Endothelial cell of umbilical vein (primary cell): ENCODE data around the gene EPS15. TPM values are rescaled to one million over a fixed set of nuclear protein-coding genes. Genes with fewer than 3 reads are reported as not detected.
A peak's percentile ranks its signal among the peaks of the same experiment; 100 is the strongest.

Experiments
- BruUV-seq: library from RNA; stranded (reverse); fragments of 400-500 nt; replicated peaks from 2 replicates; lab custom pipeline; 2021; lab: Mats Ljungman, UMichigan
- CTCF ChIA-PET: fragments of 300-600, 350-600 bp; sonication (Branson Sonifier 250); formaldehyde crosslinking; loops from one replicate; lab custom pipeline; 2021; ENCODE audit warnings: antibody characterized with exemption, inconsistent platforms; lab: Charles Lee
- POLR2A ChIA-PET: fragments of 300-600, 350-600 bp; sonication (Branson Sonifier 250); formaldehyde crosslinking; loops from one replicate; lab custom pipeline; 2021; ENCODE audit warnings: antibody characterized with exemption, inconsistent platforms; lab: Charles Lee
- DNase-seq: peaks from one replicate; pipeline ENCODE4 v3.0.0-alpha.2; 2011; ENCODE audit warnings: low read depth, low spot score
- FAIRE-seq: peaks from 2 replicates; lab custom pipeline; 2011; peaks lifted over from hg19 to GRCh38; lab: Jason Lieb, UNC
- H2AFZ ChIP-seq: 2 replicates; pipeline ENCODE4 v1.6.0; 2012; ENCODE audit warnings: low read depth, low read length, control low read depth, inconsistent platforms
- H3K27ac ChIP-seq: 2 replicates; pipeline ENCODE4 v1.5.1; 2011; ENCODE audit warnings: low read depth, mild to moderate bottlenecking, control low read depth, low read length, moderate library complexity; ENCODE audit not compliant: insufficient read depth
- H3K27me3 ChIP-seq, 2 experiments: 2 replicates each; pipeline versions ENCODE4 v1.6.0 to v1.6.1; 2011; ENCODE audit warnings: low read length in 2 of 2, mixed read lengths in 1 of 2; ENCODE audit not compliant: control insufficient read depth in 2 of 2, insufficient read depth in 2 of 2
- H3K36me3 ChIP-seq, 2 experiments: 2 replicates in 1 of 2; 3 replicates in 1 of 2; pipeline ENCODE4 v1.5.1; 2011; ENCODE audit warnings: low read length in 2 of 2, mild to moderate bottlenecking in 1 of 2, moderate library complexity in 1 of 2; ENCODE audit not compliant: control insufficient read depth in 2 of 2, insufficient read depth in 2 of 2; ENCODE audit errors: extremely low read depth in 1 of 2
- H3K4me1 ChIP-seq: 3 replicates; pipeline ENCODE4 v1.5.1; 2011; ENCODE audit warnings: mild to moderate bottlenecking, low read length; ENCODE audit not compliant: control insufficient read depth, insufficient read depth; ENCODE audit errors: extremely low read depth
- H3K4me2 ChIP-seq: 2 replicates; pipeline ENCODE4 v1.6.1; 2011; ENCODE audit warnings: low read length, control low read depth, mixed read lengths; ENCODE audit not compliant: insufficient read depth
- H3K4me3 ChIP-seq, 3 experiments: fragments of 200-600 bp in 1 of 3; sonication (generic), shearing (Covaris generic) in 1 of 3; replicated peaks in 1 of 3; 2 replicates each; pipeline ENCODE4 v1.5.1; 2011 to 2016; ENCODE audit warnings: control low read depth in 3 of 3, low read length in 3 of 3, mild to moderate bottlenecking in 2 of 3, inconsistent platforms in 1 of 3, low read depth in 1 of 3, moderate library complexity in 1 of 3; ENCODE audit not compliant: insufficient read depth in 1 of 3
- H3K79me2 ChIP-seq: 2 replicates; pipeline ENCODE4 v1.6.0; 2012; ENCODE audit warnings: low read length, inconsistent platforms; ENCODE audit not compliant: control insufficient read depth, insufficient read depth
- H3K9ac ChIP-seq: replicated peaks from 2 replicates; pipeline ENCODE3; 2011; ENCODE audit warnings: low read length, control low read depth; ENCODE audit not compliant: insufficient read depth; ENCODE audit errors: extremely low read depth
- H3K9me1 ChIP-seq: replicated peaks from 3 replicates; pipeline ENCODE4 v1.6.0; 2011; ENCODE audit warnings: mild to moderate bottlenecking, low read length; ENCODE audit not compliant: control insufficient read depth, insufficient read depth; ENCODE audit errors: extremely low read depth
- H3K9me3 ChIP-seq: replicated peaks from 2 replicates; pipeline ENCODE4 v1.5.1; 2012; ENCODE audit warnings: low read length, inconsistent platforms; ENCODE audit not compliant: control insufficient read depth, insufficient read depth
- H4K20me1 ChIP-seq: replicated peaks from 2 replicates; pipeline ENCODE3; 2011; ENCODE audit warnings: mild to moderate bottlenecking, low read length; ENCODE audit not compliant: control insufficient read depth, insufficient read depth; ENCODE audit errors: extremely low read depth
- CTCF ChIP-seq, 2 donors: IDR thresholded peaks; 1 replicate in 1 of 2; 2 replicates in 1 of 2; pipeline ENCODE4 v1.5.1; 2011; ENCODE audit warnings: low read length in 2 of 2, mild to moderate bottlenecking in 2 of 2, moderate library complexity in 2 of 2, control low read depth in 1 of 2, inconsistent platforms in 1 of 2, low read depth in 1 of 2; ENCODE audit not compliant: insufficient read depth in 1 of 2; ENCODE audit errors: extremely low read depth in 1 of 2
- EZH2 ChIP-seq: IDR thresholded peaks from 2 replicates; pipeline ENCODE4 v1.6.1; 2012; ENCODE audit warnings: borderline replicate concordance, low read depth, mild to moderate bottlenecking, moderate library complexity, low read length, inconsistent platforms; ENCODE audit not compliant: severe bottlenecking
- FOS ChIP-seq: IDR thresholded peaks from 2 replicates; pipeline ENCODE4 v1.6.1; 2011; ENCODE audit warnings: mild to moderate bottlenecking, low read length, moderate library complexity, borderline replicate concordance; ENCODE audit not compliant: insufficient read depth
- GATA2 ChIP-seq: IDR thresholded peaks from 2 replicates; pipeline ENCODE4 v1.7.0; 2011; ENCODE audit warnings: low read depth, mild to moderate bottlenecking, moderate library complexity, mixed read lengths, low read length; ENCODE audit not compliant: insufficient read length, insufficient read depth
- JUN ChIP-seq: IDR thresholded peaks from 2 replicates; pipeline ENCODE4 v1.6.1; 2011; ENCODE audit warnings: borderline replicate concordance, low read depth; ENCODE audit not compliant: insufficient read length, insufficient read depth
- MYC ChIP-seq: IDR thresholded peaks from one replicate; pipeline ENCODE4 v1.6.1; 2011; ENCODE audit warnings: mild to moderate bottlenecking, low read depth, low read length
- POLR2A ChIP-seq: IDR thresholded peaks from 2 replicates; pipeline ENCODE4 v1.6.1; 2012; ENCODE audit warnings: low read depth, mild to moderate bottlenecking, control low read depth, low read length
- POLR2AphosphoS5 ChIP-seq: IDR thresholded peaks from 2 replicates; pipeline ENCODE4 v1.6.1; 2012; ENCODE audit warnings: low read depth, mild to moderate bottlenecking, control low read depth, low read length, moderate library complexity; ENCODE audit not compliant: insufficient read depth
- dilution Hi-C: fragments of 300-500 bp; cut with MboI; formaldehyde crosslinking; loops from one replicate; pipeline ENCODE4 v1.15.0; 2019; ENCODE audit warnings: low sequenced_read_pairs; ENCODE audit not compliant: extremely low pct_ligation_motif_present
- intact Hi-C: fragments of 100-400 bp; cut with micrococcal nuclease; formaldehyde crosslinking; loops from one replicate; pipeline ENCODE4 v1.10.0; 2022
- polyA plus RNA-seq, 4 experiments: library from polyadenylated mRNA; depleted of rRNA in 3 of 4; stranded (reverse) in 3 of 4; unstranded in 1 of 4; fragments of >200 nt; gene quantifications; 2 replicates each; pipeline versions ENCODE4 v1.2.1 to v1.2.3, GENCODE V29; 2011 to 2012; ENCODE audit warnings: missing spikeins in 1 of 4
- total RNA-seq: library from RNA; stranded (reverse); gene quantifications from 2 replicates; pipeline ENCODE4 v1.2.3, GENCODE V29; 2021
- TF ChIP-seq, protein P1 (sequence below): IDR thresholded peaks from 2 replicates; pipeline ENCODE4 v1.6.1; 2011; ENCODE audit not compliant: insufficient read depth, insufficient read length

EPS15 gene
- total and polyA plus RNA-seq, 2 donors (not counting 3 experiments of a cell fraction or from before 2014, with no cell fraction given): 15.4 to 44.8 TPM

- Histone ChIP-seq H3K79me2 (no peaks in the 10 kb centered on the region), H4K20me1 (no peaks in the 10 kb centered on the region), H3K4me1 (peaks cover 24% of the 10 kb centered on the region), H3K9me3 (no peaks in the 10 kb centered on the region), H3K4me3 (no peak overlapping the region), H3K4me2 (no peak overlapping the region), H3K9ac (peak overlapping the region; percentile 21), H3K27ac (peak overlapping the region; percentile 73), H2AFZ (peak overlapping the region; percentile 50), H3K9me1 (no peaks in the 10 kb centered on the region), H3K27me3 (no peaks in the 10 kb centered on the region), H3K36me3 (no peaks in the 10 kb centered on the region)
- intact Hi-C loops (no loop called here), dilution Hi-C loops (no loop called here)
- DNase-seq (no peak), FAIRE-seq (no peak)
- POLR2A ChIA-PET: no interaction called here
- BruUV-seq: no TSS peak
- no peak for TF ChIP-seq GATA2
- TF ChIP-seq, protein P1, sequence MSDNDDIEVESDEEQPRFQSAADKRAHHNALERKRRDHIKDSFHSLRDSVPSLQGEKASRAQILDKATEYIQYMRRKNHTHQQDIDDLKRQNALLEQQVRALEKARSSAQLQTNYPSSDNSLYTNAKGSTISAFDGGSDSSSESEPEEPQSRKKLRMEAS: no peak
- CTCF ChIA-PET: interaction anchor here (0.9 to 1.7 kb wide), 2 partner anchors 24 to 191 kb away, joined by 4 to 8 read pairs; no protein-coding TSS in a partner anchor
Observed at GRCh38 chr1:51559064-51559500, 40.0 kb upstream of the EPS15 start.

DNA sequence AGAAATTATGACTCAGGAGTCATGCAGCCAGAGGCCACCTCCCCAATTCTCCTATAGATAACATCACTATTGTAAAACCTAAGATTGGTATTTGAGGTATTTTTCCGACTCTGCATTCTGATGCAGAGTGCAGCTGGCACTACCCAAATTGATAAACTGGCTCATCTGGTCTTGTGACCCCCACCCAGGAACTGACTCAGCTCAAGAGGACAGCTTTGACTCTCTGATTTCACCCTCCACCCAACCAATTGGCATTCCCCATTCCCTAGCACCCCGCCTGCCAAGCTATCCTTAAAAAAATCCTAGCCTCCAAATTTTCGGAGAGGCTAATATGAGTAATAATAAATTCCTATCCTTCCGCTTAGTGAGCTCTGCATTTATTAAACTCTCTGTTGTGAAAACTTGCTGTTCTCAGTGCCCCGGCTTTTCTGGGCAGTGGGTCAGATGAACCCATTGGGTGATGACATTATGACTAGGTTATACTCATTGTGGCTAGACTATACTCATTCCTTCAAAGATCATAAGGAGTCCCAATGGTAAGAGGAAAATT lies 39.4 kb upstream of the EPS15 start:
- dilution Hi-C loops: no loop called here
- H4K20me1 ChIP-seq: no peaks in the 10 kb centered on the region
- TF ChIP-seq POLR2AphosphoS5: peak; percentile 63
- TF ChIP-seq CTCF (IDR thresholded peaks at IDR 0.05; ENCODE audit: extremely low read depth in 1 of 2, insufficient read depth in 1 of 2, low read depth in 1 of 2, low read length in 2 of 2): no peak
- peak; percentile 68 for TF ChIP-seq GATA2
- no peak for TF ChIP-seq MYC
- TF ChIP-seq, protein P1: no peak
- TF ChIP-seq POLR2A: no peak
- peak; percentile 14 for TF ChIP-seq FOS
- TF ChIP-seq JUN: peak; percentile 9
- TF ChIP-seq EZH2: no peak
- H3K36me3 ChIP-seq: no peaks in the 10 kb centered on the region
- H3K9me1 ChIP-seq: no peaks in the 10 kb centered on the region
- H3K79me2 ChIP-seq: no peaks in the 10 kb centered on the region
- H3K9ac ChIP-seq: peak overlapping the region; percentile 21
- no peaks in the 10 kb centered on the region for H3K9me3 ChIP-seq
- DNase-seq (peak; percentile 42), FAIRE-seq (peak; percentile 49)
- BruUV-seq: no TSS peak
- peak overlapping the region; percentile 50 for H2AFZ ChIP-seq
- intact Hi-C loops: no loop called here
- H3K4me1 ChIP-seq: peaks cover 24% of the 10 kb centered on the region
- H3K4me2 ChIP-seq: peak overlapping the region; percentile 39
- ChIA-PET POLR2A (no interaction called here), CTCF (interaction anchor here (0.7 to 1.7 kb wide), 3 partner anchors 17 to 192 kb away, joined by 3 to 8 read pairs (median 4); no protein-coding TSS in a partner anchor)
- peak overlapping the region; percentile 73 for H3K27ac ChIP-seq
- no peaks in the 10 kb centered on the region for H3K27me3 ChIP-seq
- H3K4me3 ChIP-seq: no peak overlapping the region
